ENCODE results near the gene ETV5. TPM values are rescaled to one million over a fixed set of nuclear protein-coding genes. Genes with fewer than 3 reads are reported as not detected.

ETV5 gene
- total and polyA plus RNA-seq, 4 donors: 3.3 to 14.9 (median 5.5) TPM

- TF ChIP-seq ZBTB33 (IDR thresholded peaks at IDR 0.05) (no peak), TAF1 (conservative IDR thresholded peaks at IDR 0.05) (no peak), EGR1 (IDR thresholded peaks at IDR 0.05; ENCODE audit: low read depth in 2 of 2) (no peak)
- TF ChIP-seq, protein P1, sequence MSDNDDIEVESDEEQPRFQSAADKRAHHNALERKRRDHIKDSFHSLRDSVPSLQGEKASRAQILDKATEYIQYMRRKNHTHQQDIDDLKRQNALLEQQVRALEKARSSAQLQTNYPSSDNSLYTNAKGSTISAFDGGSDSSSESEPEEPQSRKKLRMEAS (IDR thresholded peaks at IDR 0.05): no peak
Observed at GRCh38 chr3:186080849-186081438, 27.9 kb downstream of the ETV5 start (continued).

- Histone ChIP-seq H3K27me3 (ENCODE audit: control insufficient read depth in 4 of 4, insufficient read depth in 4 of 4, low read length in 3 of 4) (no peaks in the 10 kb centered on the region), H3K27ac (ENCODE audit: low read depth in 1 of 2, low read length in 2 of 2) (no peak overlapping the region), H3K9me3 (ENCODE audit: control insufficient read depth in 4 of 4, low read length in 3 of 4) (no peaks in the 10 kb centered on the region), H3K4me1 (ENCODE audit: control insufficient read depth in 4 of 4, insufficient read depth in 4 of 4, low read length in 3 of 4) (no peaks in the 10 kb centered on the region), H3K36me3 (ENCODE audit: control insufficient read depth in 4 of 4, insufficient read depth in 3 of 4, low read depth in 1 of 4, low read length in 3 of 4) (peaks cover 0 to 4% (median 0%) of the 10 kb centered on the region in 4 donors), H3K4me3 (ENCODE audit: low read depth in 1 of 3, low read length in 3 of 3) (no peak overlapping the region), H3K9ac (ENCODE audit: low read depth in 1 of 2, low read length in 2 of 2) (no peak overlapping the region)
- DNase-seq (ENCODE audit: low spot score): no peak
- TF ChIP-seq TAF1 (conservative IDR thresholded peaks at IDR 0.05) (no peak), NR2F2 (IDR thresholded peaks at IDR 0.05) (no peak), FOXA2 (IDR thresholded peaks at IDR 0.05) (no peak), YY1 (IDR thresholded peaks at IDR 0.05) (no peak), JUND (IDR thresholded peaks at IDR 0.05) (no peak), REST (IDR thresholded peaks at IDR 0.05) (no peak), ZBTB33 (IDR thresholded peaks at IDR 0.05) (no peak), CTCF (IDR thresholded peaks at IDR 0.05; ENCODE audit: low read depth, low read length, missing input control) (no peak), RAD21 (IDR thresholded peaks at IDR 0.05) (no peak), EGR1 (IDR thresholded peaks at IDR 0.05; ENCODE audit: low read depth in 2 of 2) (no peak), FOXA1 (IDR thresholded peaks at IDR 0.05) (no peak), HNF4G (IDR thresholded peaks at IDR 0.05) (no peak)
- 79% methylated on average over 7 of the region's 7 CpGs for WGBS
Observed at GRCh38 chr3:186079925-186080324, 29.0 kb downstream of the ETV5 start.
